ENCODE data around the gene BTBD9.

DNA sequence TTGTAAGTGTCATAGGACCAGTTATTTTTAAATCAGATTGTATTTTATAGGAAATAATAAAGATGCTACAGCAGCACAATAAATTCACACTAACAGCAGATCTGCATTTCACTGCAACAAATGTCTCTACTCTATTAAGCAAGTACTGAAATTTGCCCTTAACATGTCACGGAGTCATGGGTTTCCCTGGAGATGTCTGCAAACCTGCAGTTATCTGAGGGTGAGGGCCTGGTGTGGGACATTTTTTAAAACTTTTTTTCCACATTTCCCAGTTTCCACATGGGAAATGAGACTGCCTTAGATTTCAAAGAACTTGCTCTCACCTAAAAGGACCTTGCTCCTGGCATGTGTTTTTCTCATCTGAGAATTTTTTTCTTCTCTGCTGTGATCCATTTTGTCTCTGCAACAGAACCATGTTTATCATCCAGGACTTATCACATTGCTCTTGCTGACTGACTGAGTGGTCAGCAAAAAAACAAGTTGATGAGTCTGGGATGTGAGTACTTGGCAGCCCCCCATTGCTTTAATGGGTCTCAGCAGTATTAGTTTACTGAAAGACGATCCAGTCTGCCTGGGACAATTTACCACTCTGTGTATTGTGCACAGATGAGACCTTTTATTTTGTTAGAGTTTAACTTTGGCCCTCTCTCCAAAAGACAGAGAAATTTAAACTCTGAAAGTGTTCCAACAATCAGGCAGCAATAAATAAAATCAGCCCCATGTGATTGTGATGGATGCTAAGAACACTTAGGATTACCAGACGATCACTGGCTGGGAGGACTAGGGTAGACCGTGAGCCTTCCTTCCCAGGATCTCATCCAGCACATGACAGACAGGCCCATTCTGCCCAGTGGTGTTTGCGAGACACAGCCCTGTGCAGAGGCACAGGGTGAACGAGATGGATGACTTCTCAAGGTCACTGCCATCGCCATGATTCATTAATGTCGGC, 268.8 kb downstream of the BTBD9 start:
- TF ChIP-seq POLR2A (IDR thresholded peaks at IDR 0.05; ENCODE audit: low read length) (no peak), GATA1 (IDR thresholded peaks at IDR 0.05; ENCODE audit: low read depth, low read length) (no peak)

Measured in erythroblast (primary cell).